ENCODE measurements around the gene TGFB2.

DNA sequence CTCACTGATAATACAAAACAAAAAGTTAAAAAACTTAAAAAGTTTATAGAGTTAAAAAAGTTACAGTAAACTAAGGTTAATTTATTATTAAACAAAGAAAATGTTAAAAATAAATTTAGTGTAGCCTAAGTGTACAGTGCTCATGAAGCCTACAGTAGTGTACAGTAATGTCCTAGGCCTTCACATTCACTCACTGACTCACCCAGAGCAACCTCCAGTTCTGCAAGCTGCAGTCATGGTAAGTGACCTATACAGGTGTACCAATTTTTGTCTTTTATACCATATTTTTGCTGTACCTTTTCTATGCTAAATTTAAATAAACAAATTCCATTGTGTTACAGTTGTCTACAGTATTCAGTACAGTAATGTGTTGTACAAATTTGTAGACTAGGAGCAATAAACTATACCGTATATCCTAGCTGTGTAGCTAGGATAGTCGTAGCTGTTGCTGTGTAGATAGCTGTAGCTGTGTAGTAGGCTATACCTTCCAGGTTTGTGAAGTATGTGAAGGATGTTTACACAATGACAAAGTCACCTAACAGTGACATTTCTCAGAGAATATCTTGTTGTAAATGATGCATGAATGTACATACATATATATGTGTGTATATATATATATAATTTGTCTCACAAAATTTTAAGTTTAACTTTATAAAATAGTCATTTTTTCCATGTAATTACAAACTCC, 140.2 kb downstream of the TGFB2 start:
- no peak for TF ChIP-seq CTCF (IDR thresholded peaks at IDR 0.05; ENCODE audit: borderline replicate concordance, extremely low read depth, low read length, poor library complexity, severe bottlenecking)
- TF ChIP-seq EZH2 (IDR thresholded peaks at IDR 0.05; ENCODE audit: borderline replicate concordance, low read depth, low read length, severe bottlenecking), result no peak

Data from DND-41 (cell line).